DMS114 treated with DMSO at 0.1 percent for 48 hours (cell line): ENCODE measurements around the gene CDC42BPA.
"Not testable (repeated sequence)": the region's sequence is repeated elsewhere in the genome, so short reads cannot be mapped to it uniquely, and the experiment has no call there.

Experiments used
- DNase-seq: peaks from one replicate; lab custom pipeline; 2025; ENCODE audit not compliant: unreplicated experiment; lab: John Stamatoyannopoulos, UW

CDC42BPA gene

GRCh38 chr1:227069490-227069889 lies 248.8 kb downstream of the CDC42BPA start:
- no peak for DNase-seq

- no peak for DNase-seq
These were observed 249.4 kb downstream of the CDC42BPA start for GRCh38 chr1:227068883-227069282.

GRCh38 chr1:227066999-227067398 lies 251.3 kb downstream of the CDC42BPA start:
- DNase-seq: no peak

- DNase-seq: no peak
These were observed 253.0 kb downstream of the CDC42BPA start for GRCh38 chr1:227065311-227065710.

- no peak for DNase-seq
These were observed 256.0 kb downstream of the CDC42BPA start for GRCh38 chr1:227062306-227062705.

GRCh38 chr1:227059076-227059475 lies 259.2 kb downstream of the CDC42BPA start:
- DNase-seq: no peak

- DNase-seq: no peak
These were observed 260.0 kb downstream of the CDC42BPA start for GRCh38 chr1:227058321-227058751.

GRCh38 chr1:227049253-227049652 lies 269.0 kb downstream of the CDC42BPA start:
- no peak for DNase-seq

GRCh38 chr1:227043755-227044154 lies 274.5 kb downstream of the CDC42BPA start:
- DNase-seq: no peak

- DNase-seq: no peak
These were observed 276.0 kb downstream of the CDC42BPA start for GRCh38 chr1:227042292-227042691.

GRCh38 chr1:227038401-227038800 lies 279.9 kb downstream of the CDC42BPA start:
- DNase-seq: no peak

- DNase-seq: no peak
These were observed 281.2 kb downstream of the CDC42BPA start for GRCh38 chr1:227037121-227037520.

- no peak for DNase-seq
These were observed 283.0 kb downstream of the CDC42BPA start for GRCh38 chr1:227035316-227035715.

- no peak for DNase-seq
These were observed 284.4 kb downstream of the CDC42BPA start for GRCh38 chr1:227033880-227034279.

- DNase-seq: no peak
These were observed 285.9 kb downstream of the CDC42BPA start for GRCh38 chr1:227032396-227032795.

GRCh38 chr1:227016990-227017389 lies 301.3 kb downstream of the CDC42BPA start:
- DNase-seq: no peak

- no peak for DNase-seq
These were observed 307.6 kb downstream of the CDC42BPA start for GRCh38 chr1:227010645-227011044.

- DNase-seq: no peak
These were observed 308.4 kb downstream of the CDC42BPA start for GRCh38 chr1:227009937-227010336.

- DNase-seq: no peak
These were observed 312.0 kb downstream of the CDC42BPA start for GRCh38 chr1:227006226-227006796.

- DNase-seq: no peak
These were observed 313.5 kb downstream of the CDC42BPA start for GRCh38 chr1:227004796-227005195.

GRCh38 chr1:227003165-227003564 lies 315.1 kb downstream of the CDC42BPA start:
- DNase-seq: no peak

GRCh38 chr1:227002531-227003049 lies 315.7 kb downstream of the CDC42BPA start:
- DNase-seq: no peak

- not testable (repeated sequence) for DNase-seq
These were observed 318.7 kb downstream of the CDC42BPA start for GRCh38 chr1:226999579-226999978.
